DOHH2 (cell line): ENCODE measurements around the gene AEBP2.

Experiments
- EZH2phosphoT487 ChIP-seq: fragments of 200-600 bp; sonication (generic); IDR thresholded peaks from 2 replicates; pipeline ENCODE4 v1.6.1; 2017; ENCODE audit warnings: borderline replicate concordance, mild to moderate bottlenecking, antibody characterized with exemption, low read length, moderate library complexity, mixed read lengths
- TF ChIP-seq, protein P1 (sequence below): fragments of 200-600 bp; sonication (generic); IDR thresholded peaks from one replicate; pipeline ENCODE4 v1.5.1; 2014; ENCODE audit warnings: antibody characterized with exemption, mild to moderate bottlenecking, low read depth, low read length; ENCODE audit not compliant: poor library complexity, severe bottlenecking

DNA sequence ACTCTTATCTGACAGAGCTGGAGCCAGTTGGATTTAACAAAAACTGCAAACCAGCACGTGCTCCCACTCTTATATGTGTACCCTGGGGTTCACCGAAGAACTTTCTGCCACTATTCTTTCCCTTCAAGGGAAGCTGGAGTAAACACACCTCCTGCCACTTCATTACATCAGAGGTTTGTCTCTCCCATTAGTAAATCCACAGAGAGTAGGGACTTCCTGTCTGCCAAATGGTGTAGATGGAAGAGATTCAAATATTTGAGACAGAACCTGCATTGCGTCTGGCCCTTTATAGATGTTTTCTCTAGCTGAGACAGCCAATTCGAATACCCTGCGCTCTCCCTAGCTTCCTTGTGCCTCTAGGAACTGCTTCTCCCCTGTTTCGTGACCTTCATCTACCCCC lies 29.1 kb upstream of the AEBP2 start:
- TF ChIP-seq, protein P1, sequence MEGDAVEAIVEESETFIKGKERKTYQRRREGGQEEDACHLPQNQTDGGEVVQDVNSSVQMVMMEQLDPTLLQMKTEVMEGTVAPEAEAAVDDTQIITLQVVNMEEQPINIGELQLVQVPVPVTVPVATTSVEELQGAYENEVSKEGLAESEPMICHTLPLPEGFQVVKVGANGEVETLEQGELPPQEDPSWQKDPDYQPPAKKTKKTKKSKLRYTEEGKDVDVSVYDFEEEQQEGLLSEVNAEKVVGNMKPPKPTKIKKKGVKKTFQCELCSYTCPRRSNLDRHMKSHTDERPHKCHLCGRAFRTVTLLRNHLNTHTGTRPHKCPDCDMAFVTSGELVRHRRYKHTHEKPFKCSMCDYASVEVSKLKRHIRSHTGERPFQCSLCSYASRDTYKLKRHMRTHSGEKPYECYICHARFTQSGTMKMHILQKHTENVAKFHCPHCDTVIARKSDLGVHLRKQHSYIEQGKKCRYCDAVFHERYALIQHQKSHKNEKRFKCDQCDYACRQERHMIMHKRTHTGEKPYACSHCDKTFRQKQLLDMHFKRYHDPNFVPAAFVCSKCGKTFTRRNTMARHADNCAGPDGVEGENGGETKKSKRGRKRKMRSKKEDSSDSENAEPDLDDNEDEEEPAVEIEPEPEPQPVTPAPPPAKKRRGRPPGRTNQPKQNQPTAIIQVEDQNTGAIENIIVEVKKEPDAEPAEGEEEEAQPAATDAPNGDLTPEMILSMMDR, result no peak
- no peak for TF ChIP-seq EZH2phosphoT487
